B cell (primary cell): ENCODE measurements around the gene HIGD2B. TPM values are rescaled to one million over a fixed set of nuclear protein-coding genes. Genes with fewer than 3 reads are reported as not detected.
"Not testable (repeated sequence)": the region's sequence is repeated elsewhere in the genome, so short reads cannot be mapped to it uniquely, and the experiment has no call there.

Experiments used
- ATAC-seq: fragments of 200-7000 bp; cut with Tn5 transposase; one replicate; pipeline ENCODE4 v1.10.0; 2021; ENCODE audit warnings: low read depth, mild to moderate bottlenecking, moderate number of reproducible peaks, moderate library complexity
- CTCF ChIA-PET: fragments of 350-600 bp; sonication (Branson Sonifier 250); formaldehyde crosslinking; loops from one replicate; lab custom pipeline; 2021; ENCODE audit warnings: antibody characterized with exemption, inconsistent platforms; lab: Charles Lee
- POLR2A ChIA-PET: fragments of 350-600 bp; sonication (Branson Sonifier 250); formaldehyde crosslinking; loops from one replicate; lab custom pipeline; 2021; ENCODE audit warnings: antibody characterized with exemption; lab: Charles Lee
- DNase-seq: peaks from one replicate; pipeline ENCODE4 v3.0.0; 2013
- H2AFZ ChIP-seq: 2 replicates; pipeline ENCODE4 v1.6.1; 2012; ENCODE audit warnings: mild to moderate bottlenecking, low read depth, low read length; ENCODE audit not compliant: insufficient read depth, poor library complexity, severe bottlenecking
- H3K27ac ChIP-seq, 2 donors: 1 replicate in 1 of 2; 2 replicates in 1 of 2; pipeline ENCODE4 v1.5.1; 2012 to 2013; ENCODE audit warnings: low read length in 2 of 2, mild to moderate bottlenecking in 2 of 2, moderate library complexity in 1 of 2
- H3K27me3 ChIP-seq, 4 experiments: fragments of 200-600 bp in 1 of 4; sonication (generic) in 1 of 4; replicated peaks in 1 of 4; 1 replicate in 2 of 4; 2 replicates in 2 of 4; pipeline versions ENCODE4 v1.6.1 to v1.7.0; 2013 to 2016; ENCODE audit warnings: low read length in 3 of 4, mild to moderate bottlenecking in 2 of 4, mixed read lengths in 1 of 4, moderate library complexity in 1 of 4; ENCODE audit not compliant: insufficient read depth in 4 of 4, control insufficient read depth in 3 of 4; ENCODE audit errors: control extremely low read depth in 1 of 4
- H3K36me3 ChIP-seq, 2 experiments: replicated peaks in 1 of 2; 1 replicate in 1 of 2; 2 replicates in 1 of 2; pipeline versions ENCODE4 v1.6.1 to v1.7.1; 2013; ENCODE audit warnings: low read length in 1 of 2; ENCODE audit not compliant: insufficient read depth in 2 of 2, control insufficient read depth in 1 of 2; ENCODE audit errors: control extremely low read depth in 1 of 2, extremely low read depth in 1 of 2
- H3K4me1 ChIP-seq, 2 donors: fragments of 200-600 bp in 1 of 2; sonication (generic) in 1 of 2; 1 replicate in 1 of 2; 2 replicates in 1 of 2; pipeline versions ENCODE4 v1.5.1 to v1.6.1; 2013 to 2017; ENCODE audit warnings: low read length in 2 of 2; ENCODE audit not compliant: control insufficient read depth in 2 of 2, insufficient read depth in 2 of 2
- H3K4me2 ChIP-seq: replicated peaks from 2 replicates; pipeline ENCODE3; 2012; ENCODE audit warnings: mild to moderate bottlenecking, low read depth, low read length; ENCODE audit not compliant: poor library complexity, severe bottlenecking
- H3K4me3 ChIP-seq, 5 experiments: fragments of 200-600 bp in 1 of 5; sonication (generic) in 1 of 5; 1 replicate in 3 of 5; 2 replicates in 2 of 5; pipeline versions ENCODE4 v1.5.1 to v1.7.0; 2011 to 2016; ENCODE audit warnings: low read length in 4 of 5, mild to moderate bottlenecking in 4 of 5, low read depth in 2 of 5, control low read depth in 1 of 5, moderate library complexity in 1 of 5; ENCODE audit not compliant: insufficient read depth in 1 of 5; ENCODE audit errors: control extremely low read depth in 1 of 5, extremely low read depth in 1 of 5
- H3K79me2 ChIP-seq: fragments of 200-600 bp; sonication (generic); one replicate; pipeline ENCODE4 v1.6.0; 2016; ENCODE audit warnings: low read length; ENCODE audit not compliant: control insufficient read depth, insufficient read depth
- H3K9ac ChIP-seq: fragments of 200-600 bp; sonication (generic); 2 replicates; pipeline ENCODE4 v1.6.1; 2017; ENCODE audit warnings: mild to moderate bottlenecking, low read length, moderate library complexity
- H3K9me3 ChIP-seq, 3 donors: one replicate each; pipeline versions ENCODE4 v1.6.1 to v1.7.1; 2013; ENCODE audit warnings: low read length in 2 of 3; ENCODE audit not compliant: control insufficient read depth in 2 of 3, insufficient read depth in 1 of 3; ENCODE audit errors: control extremely low read depth in 1 of 3
- H4K20me1 ChIP-seq: 2 replicates; pipeline ENCODE4 v1.6.0; 2012; ENCODE audit warnings: mild to moderate bottlenecking, low read length; ENCODE audit not compliant: insufficient read depth, control insufficient read depth, poor library complexity, severe bottlenecking
- H3K27ac Mint-ChIP-seq: one replicate; pipeline ENCODE4 v1.8.0; 2021; ENCODE audit warnings: mixed read lengths
- H3K27me3 Mint-ChIP-seq: one replicate; pipeline ENCODE4 v1.8.0; 2021; ENCODE audit warnings: mixed read lengths
- H3K4me1 Mint-ChIP-seq: one replicate; pipeline ENCODE4 v1.8.0; 2021; ENCODE audit warnings: mixed read lengths
- H3K4me3 Mint-ChIP-seq: one replicate; pipeline ENCODE4 v1.8.0; 2021; ENCODE audit warnings: mixed read lengths
- H3K9me3 Mint-ChIP-seq: one replicate; pipeline ENCODE4 v1.8.0; 2022; ENCODE audit warnings: mixed read lengths; ENCODE audit not compliant: insufficient read depth
- WGBS: methylation state at CpG from one replicate; pipeline ENCODE4 v1.1.5; 2013; ENCODE audit warnings: missing lambda C conversion rate; ENCODE audit not compliant: insufficient coverage; 5-methylcytosine and 5-hydroxymethylcytosine counted together
- intact Hi-C: fragments of 100-400 bp; cut with micrococcal nuclease; formaldehyde crosslinking; loops from one replicate; pipeline ENCODE4 v1.10.0; 2022
- polyA plus RNA-seq: library from polyadenylated mRNA; depleted of rRNA; stranded (reverse); fragments of >200 nt; gene quantifications from 2 replicates; pipeline ENCODE4 v1.2.3, GENCODE V29; 2012
- small RNA-seq: library from RNA; depleted of rRNA; stranded (forward); fragments of <200 nt; gene quantifications from one replicate; pipeline ENCODE3, GENCODE V24; 2012; ENCODE audit warnings: low replicate concordance, low read depth; ENCODE audit not compliant: insufficient read length
- total RNA-seq, 2 donors: library from RNA; stranded (reverse); fragments of 120-200 nt in 1 of 2; gene quantifications; 1 replicate in 1 of 2; 2 replicates in 1 of 2; pipeline versions ENCODE4 v1.2.3 to v1.2.4, GENCODE V29; 2013 to 2022

Gene HIGD2B
- total and polyA plus RNA-seq, 2 donors (not counting 1 experiment from before 2014, with no cell fraction given) = 0.52 TPM; not detected in 1

DNA sequence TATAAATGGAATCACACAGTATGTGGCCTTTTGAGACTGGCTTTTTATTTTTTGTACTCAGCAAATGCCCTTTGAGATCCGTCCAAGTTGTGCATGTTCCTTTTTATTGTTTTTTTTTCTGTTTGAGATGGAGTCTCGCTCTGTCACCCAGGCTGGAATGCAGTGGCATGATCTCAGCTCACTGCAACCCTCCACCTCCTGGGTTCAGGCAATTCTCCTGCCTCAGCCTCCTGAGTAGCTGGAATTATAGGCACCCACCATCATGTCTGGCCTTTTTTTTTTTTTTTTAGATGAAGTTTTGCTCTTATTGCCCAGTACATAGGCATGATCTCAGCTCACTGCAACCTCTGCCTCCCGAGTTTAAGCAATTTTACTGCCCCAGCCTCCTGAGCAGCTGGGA, 59.8 kb downstream of the HIGD2B start:
- H3K27me3 ChIP-seq, ATAC-seq, H3K79me2 ChIP-seq, CTCF ChIA-PET, H3K4me2 ChIP-seq, H3K36me3 ChIP-seq, H3K9me3 ChIP-seq, H3K4me3 ChIP-seq, H3K9ac ChIP-seq, H3K27me3 Mint-ChIP-seq, H3K4me1 ChIP-seq, H3K27ac ChIP-seq, H2AFZ ChIP-seq, H3K27ac Mint-ChIP-seq, H3K9me3 Mint-ChIP-seq, intact Hi-C loops, DNase-seq, H3K4me1 Mint-ChIP-seq, H3K4me3 Mint-ChIP-seq, H4K20me1 ChIP-seq: not testable (repeated sequence)
- WGBS = 100% methylated on average over 1 of the region's 3 CpGs
- POLR2A ChIA-PET = interaction anchor here (0.6 kb wide), 1 partner anchor 118 kb away, joined by 4 read pairs; no protein-coding TSS in a partner anchor

Small RNA genes lying within 50 kb of the gene (small RNA-seq; reads per million reads assigned to genes)
- gene RN7SL853P = not detected

Other genes starting within 250 kb of the HIGD2B start
- gene ARIH1, start 211.9 kb downstream of the HIGD2B start, total RNA-seq = 199 and 227 TPM in 2 replicates
- gene ARIH1, start 211.9 kb downstream of the HIGD2B start, polyA plus RNA-seq = 27.9 and 45.1 TPM in 2 replicates
- not detected in 2 replicates for gene GOLGA6B, start 31.5 kb downstream of the HIGD2B start, total RNA-seq
- gene GOLGA6B, start 31.5 kb downstream of the HIGD2B start, polyA plus RNA-seq = 0.06 TPM in 1 of 2 replicates, not detected in the other
- 25.7 and 34.9 TPM in 2 replicates for gene BBS4, start within 50 bp of the HIGD2B start, total RNA-seq
- 12.4 and 13.3 TPM in 2 replicates for gene BBS4, start within 50 bp of the HIGD2B start, polyA plus RNA-seq
- gene ADPGK, start 97.6 kb upstream of the HIGD2B start, total RNA-seq = 128 and 135 TPM in 2 replicates
- 174 and 233 TPM in 2 replicates for gene ADPGK, start 97.6 kb upstream of the HIGD2B start, polyA plus RNA-seq